Spleen (tissue), 11 donors: ENCODE data around the gene SLC17A4. TPM values are rescaled to one million over a fixed set of nuclear protein-coding genes. Genes with fewer than 3 reads are reported as not detected.

Experiments
- DNase-seq: peaks from one replicate; pipeline ENCODE4 v3.0.0-alpha.2; 2020
- H3K27ac ChIP-seq, 8 donors: fragments of 200-600 bp; sonication (generic) in 7 of 8; 1 replicate in 4 of 8; 2 replicates in 4 of 8; pipeline versions ENCODE4 v1.5.0 to v1.8.0; 2016 to 2021; ENCODE audit warnings: inconsistent platforms in 4 of 8, mild to moderate bottlenecking in 4 of 8, moderate library complexity in 1 of 8
- H3K27me3 ChIP-seq, 7 donors: fragments of 200-600 bp; sonication (generic) in 6 of 7; replicated peaks in 1 of 7; 1 replicate in 4 of 7; 2 replicates in 3 of 7; pipeline versions ENCODE4 v1.5.0 to v1.8.0; 2016 to 2021; ENCODE audit warnings: inconsistent platforms in 3 of 7, mild to moderate bottlenecking in 1 of 7
- H3K36me3 ChIP-seq, 6 donors: fragments of 200-600 bp; sonication (generic) in 5 of 6; 1 replicate in 4 of 6; 2 replicates in 2 of 6; pipeline versions ENCODE4 v1.5.0 to v1.8.0; 2016 to 2021; ENCODE audit warnings: inconsistent platforms in 2 of 6
- H3K4me1 ChIP-seq, 6 donors: fragments of 200-600 bp; sonication (generic) in 5 of 6; 1 replicate in 3 of 6; 2 replicates in 3 of 6; pipeline versions ENCODE4 v1.5.0 to v1.8.0; 2016 to 2021; ENCODE audit warnings: inconsistent platforms in 3 of 6
- H3K4me3 ChIP-seq, 8 donors: fragments of 200-600 bp; sonication (generic) in 7 of 8; 1 replicate in 4 of 8; 2 replicates in 4 of 8; pipeline versions ENCODE4 v1.5.0 to v1.8.0; 2016 to 2021; ENCODE audit warnings: inconsistent platforms in 4 of 8, mild to moderate bottlenecking in 4 of 8, moderate library complexity in 2 of 8
- H3K9me3 ChIP-seq, 8 donors: fragments of 200-600 bp; sonication (generic) in 7 of 8; 1 replicate in 4 of 8; 2 replicates in 4 of 8; pipeline versions ENCODE4 v1.5.0 to v1.8.0; 2016 to 2021; ENCODE audit warnings: inconsistent platforms in 4 of 8
- POLR2A ChIP-seq, 3 donors: fragments of 450-650 bp; IDR thresholded peaks; one replicate each; pipeline ENCODE4 v1.5.1; 2017; ENCODE audit warnings: antibody characterized with exemption in 3 of 3, mild to moderate bottlenecking in 1 of 3
- POLR2AphosphoS5 ChIP-seq, 3 donors: sonication (generic); formaldehyde crosslinking; IDR thresholded peaks; one replicate each; pipeline ENCODE4 v1.5.1; 2017; ENCODE audit warnings: antibody characterized with exemption in 3 of 3
- WGBS, 5 donors: extraction: QIAGEN DNeasy Blood & Tissue Kit in 3 of 5; methylation state at CpG; one replicate each; pipeline versions ENCODE4 v1.1.5 to v1.1.7; 2013 to 2018; 5-methylcytosine and 5-hydroxymethylcytosine counted together
- intact Hi-C: fragments of 100-400 bp; cut with DNase I; formaldehyde crosslinking; loops from one replicate; pipeline ENCODE4 v1.15.0; 2023; ENCODE audit warnings: low total_unique reads
- polyA plus RNA-seq, 3 donors: library from polyadenylated mRNA; stranded (reverse); fragments of 200-250 nt; gene quantifications; one replicate each; pipeline ENCODE4 v1.2.1, GENCODE V29; 2013
- total RNA-seq, 7 donors: library from RNA; depleted of rRNA in 3 of 7; stranded (reverse); fragments of >200 nt in 3 of 7; fragmentation: NEBNext Ultra II Directional in 4 of 7; extraction: Animal tissue kit (Norgen Biotek cat#: 25700) in 4 of 7; gene quantifications; one replicate each; pipeline versions ENCODE4 v1.1.0 to v1.2.1, GENCODE V29; 2016 to 2021
- TF ChIP-seq, protein P1 (sequence below), 11 experiments: fragments of 200-600 bp in 7 of 11; fragments of 450-650 bp in 4 of 11; sonication (generic) in 4 of 11; IDR thresholded peaks in 8 of 11; conservative IDR thresholded peaks in 3 of 11; 1 replicate in 7 of 11; 2 replicates in 4 of 11; pipeline versions ENCODE4 v1.4.0 to v1.8.0; 2016 to 2021; ENCODE audit warnings: antibody characterized with exemption in 11 of 11, inconsistent platforms in 4 of 11, mild to moderate bottlenecking in 1 of 11
- donor health status: healthy with polysubstance abuse.
- donor health status: DM: no; HTN: no; CAD: no; lungs with moderate emphysema.
- donor health status: DM: no; HTN: no; CAD: no.
- donor health status: Bipolar disorder and iron deficiency.
- donor health status: healthy.
- donor health status: DM: no; HTN: no; CAD: no.
- donor health status: DM: yes; HTN: yes; CAD: no.

SLC17A4 gene
- total and polyA plus RNA-seq, 10 donors: not detected

DNA sequence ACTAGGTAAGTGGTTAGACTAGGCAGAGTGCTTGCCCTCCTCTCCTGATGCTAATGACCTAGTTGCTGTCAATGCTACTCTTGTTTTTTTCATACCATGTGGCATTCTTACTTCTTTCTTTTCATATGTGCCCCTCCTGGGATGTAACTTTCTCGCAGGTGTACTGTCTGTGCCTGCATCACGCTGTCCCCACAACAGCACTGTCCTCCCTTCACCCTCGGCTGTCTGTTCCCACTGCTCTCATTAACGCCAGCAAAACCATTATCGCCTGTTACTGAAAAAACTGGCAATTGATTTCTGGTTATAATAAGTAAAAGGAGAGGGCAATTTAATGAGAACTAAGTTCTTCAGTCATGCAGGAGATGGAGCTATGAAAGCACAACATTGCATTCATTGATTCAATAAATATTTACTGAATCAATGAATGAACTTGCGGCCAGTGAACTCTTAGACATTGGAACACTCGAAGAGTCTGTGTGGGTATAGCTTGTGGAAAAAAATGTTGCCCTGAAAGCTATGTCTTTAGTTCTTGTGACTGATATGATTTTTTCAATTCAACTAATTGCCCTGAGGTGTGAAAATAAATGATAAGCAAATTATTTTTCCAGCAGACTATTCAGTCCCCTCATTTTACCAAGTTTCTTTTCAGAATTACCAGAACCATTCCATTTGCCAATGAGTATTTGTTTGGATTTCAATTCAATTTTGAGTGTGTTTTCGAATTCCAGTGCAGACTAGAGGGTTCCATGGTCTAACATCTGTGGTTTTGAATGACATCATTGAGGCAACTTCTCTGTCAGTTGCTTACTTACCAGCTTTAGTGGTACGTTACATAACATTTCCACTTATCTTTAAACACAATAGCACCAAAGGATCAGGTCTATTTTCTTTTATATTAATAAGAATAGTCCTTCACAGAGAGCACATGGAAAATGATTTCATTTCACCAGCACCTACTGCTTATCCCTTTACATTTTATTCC lies 2.1 kb downstream of the SLC17A4 start:
- Histone ChIP-seq H3K27ac (no peak overlapping the region), H3K36me3 (no peaks in the 10 kb centered on the region), H3K4me1 (no peaks in the 10 kb centered on the region), H3K4me3 (no peak overlapping the region), H3K27me3 (no peaks in the 10 kb centered on the region), H3K9me3 (no peaks in the 10 kb centered on the region)
- TF ChIP-seq POLR2AphosphoS5 (IDR thresholded peaks at IDR 0.05): no peak
- TF ChIP-seq, protein P1, sequence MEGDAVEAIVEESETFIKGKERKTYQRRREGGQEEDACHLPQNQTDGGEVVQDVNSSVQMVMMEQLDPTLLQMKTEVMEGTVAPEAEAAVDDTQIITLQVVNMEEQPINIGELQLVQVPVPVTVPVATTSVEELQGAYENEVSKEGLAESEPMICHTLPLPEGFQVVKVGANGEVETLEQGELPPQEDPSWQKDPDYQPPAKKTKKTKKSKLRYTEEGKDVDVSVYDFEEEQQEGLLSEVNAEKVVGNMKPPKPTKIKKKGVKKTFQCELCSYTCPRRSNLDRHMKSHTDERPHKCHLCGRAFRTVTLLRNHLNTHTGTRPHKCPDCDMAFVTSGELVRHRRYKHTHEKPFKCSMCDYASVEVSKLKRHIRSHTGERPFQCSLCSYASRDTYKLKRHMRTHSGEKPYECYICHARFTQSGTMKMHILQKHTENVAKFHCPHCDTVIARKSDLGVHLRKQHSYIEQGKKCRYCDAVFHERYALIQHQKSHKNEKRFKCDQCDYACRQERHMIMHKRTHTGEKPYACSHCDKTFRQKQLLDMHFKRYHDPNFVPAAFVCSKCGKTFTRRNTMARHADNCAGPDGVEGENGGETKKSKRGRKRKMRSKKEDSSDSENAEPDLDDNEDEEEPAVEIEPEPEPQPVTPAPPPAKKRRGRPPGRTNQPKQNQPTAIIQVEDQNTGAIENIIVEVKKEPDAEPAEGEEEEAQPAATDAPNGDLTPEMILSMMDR (IDR thresholded peaks at IDR 0.05 in 8 of 11, conservative IDR thresholded peaks at IDR 0.05 in 3 of 11): no peak
- no peak for TF ChIP-seq POLR2A (IDR thresholded peaks at IDR 0.05)
- no peak for DNase-seq
- intact Hi-C loops: no loop called here
- WGBS, 5 donors: 82 to 89% (median 84%) methylated on average over 9 of the region's 9 CpGs

DNA sequence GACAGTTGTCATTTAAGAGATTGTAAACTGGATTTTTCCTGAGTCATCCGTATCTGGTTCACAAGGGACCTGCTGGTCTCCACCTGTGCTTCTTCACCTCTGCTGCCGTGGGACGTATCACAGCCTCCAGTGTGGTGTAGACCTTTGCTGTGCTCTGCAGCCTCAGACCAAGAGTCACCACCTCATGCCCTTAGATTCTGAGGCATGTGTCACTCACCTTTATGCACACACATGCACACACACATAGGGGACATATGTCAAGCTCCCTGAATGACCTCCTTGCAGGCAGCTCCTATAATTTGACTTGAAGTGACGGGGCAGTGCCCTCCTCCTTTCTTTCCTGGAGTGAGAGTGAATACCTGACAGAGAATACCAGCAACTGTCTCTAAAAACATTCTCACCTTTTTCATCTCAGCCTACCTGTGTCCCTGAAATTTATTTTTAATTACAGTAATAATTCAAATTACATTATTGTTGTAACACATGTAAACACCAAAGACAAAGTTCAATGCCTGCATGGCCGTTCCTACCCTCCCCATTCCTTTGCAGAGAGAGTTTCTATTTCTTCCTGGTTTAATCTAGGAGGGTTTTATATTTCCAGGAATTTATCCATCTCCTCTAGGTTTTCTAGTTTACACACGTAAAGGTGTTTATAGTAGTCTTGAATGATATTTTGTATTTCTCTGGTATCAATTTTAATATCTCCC lies 3.5 kb downstream of the SLC17A4 start:
- TF ChIP-seq POLR2A (IDR thresholded peaks at IDR 0.05) (no peak), POLR2AphosphoS5 (IDR thresholded peaks at IDR 0.05) (no peak)
- TF ChIP-seq, protein P1 (IDR thresholded peaks at IDR 0.05 in 8 of 11, conservative IDR thresholded peaks at IDR 0.05 in 3 of 11): no peak
- Histone ChIP-seq H3K9me3 (no peaks in the 10 kb centered on the region), H3K4me1 (no peaks in the 10 kb centered on the region), H3K4me3 (no peak overlapping the region), H3K36me3 (no peaks in the 10 kb centered on the region), H3K27ac (no peak overlapping the region), H3K27me3 (no peaks in the 10 kb centered on the region)
- 74 to 88% (median 83%) methylated on average over 6 of the region's 6 CpGs for WGBS, 5 donors
- intact Hi-C loops: no loop called here
- DNase-seq: no peak

DNA sequence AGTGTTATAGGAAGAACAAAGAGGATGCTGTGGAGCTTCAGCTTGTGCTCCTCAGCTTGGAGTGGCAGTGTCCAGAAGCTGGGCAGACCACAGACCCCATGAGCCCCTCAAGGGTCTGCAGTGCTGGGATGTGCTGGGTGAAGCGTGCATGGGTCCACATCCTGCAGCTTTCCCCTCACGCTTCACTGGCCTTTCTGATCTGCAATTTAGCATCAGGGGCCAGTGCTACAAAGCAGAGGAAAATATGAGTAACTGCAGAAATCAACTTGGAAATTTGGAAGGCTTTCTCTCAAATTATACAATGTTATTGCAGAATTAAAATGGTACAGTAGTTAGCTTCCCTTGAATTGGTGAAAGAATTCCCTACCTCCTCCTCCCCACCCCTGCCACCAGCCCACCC lies 10.1 kb downstream of the SLC17A4 start:
- intact Hi-C loops: no loop called here
- Histone ChIP-seq H3K4me3 (no peak overlapping the region), H3K4me1 (no peaks in the 10 kb centered on the region), H3K9me3 (no peaks in the 10 kb centered on the region), H3K27ac (no peak overlapping the region), H3K36me3 (no peaks in the 10 kb centered on the region), H3K27me3 (peaks cover 0 to 5% (median 0%) of the 10 kb centered on the region in 7 donors)
- TF ChIP-seq POLR2AphosphoS5 (IDR thresholded peaks at IDR 0.05) (no peak), POLR2A (IDR thresholded peaks at IDR 0.05) (no peak)
- TF ChIP-seq, protein P1 (IDR thresholded peaks at IDR 0.05 in 8 of 11, conservative IDR thresholded peaks at IDR 0.05 in 3 of 11): no peak
- 75 to 93% (median 91%) methylated on average over 2 of the region's 2 CpGs for WGBS, 5 donors
- no peak for DNase-seq

DNA sequence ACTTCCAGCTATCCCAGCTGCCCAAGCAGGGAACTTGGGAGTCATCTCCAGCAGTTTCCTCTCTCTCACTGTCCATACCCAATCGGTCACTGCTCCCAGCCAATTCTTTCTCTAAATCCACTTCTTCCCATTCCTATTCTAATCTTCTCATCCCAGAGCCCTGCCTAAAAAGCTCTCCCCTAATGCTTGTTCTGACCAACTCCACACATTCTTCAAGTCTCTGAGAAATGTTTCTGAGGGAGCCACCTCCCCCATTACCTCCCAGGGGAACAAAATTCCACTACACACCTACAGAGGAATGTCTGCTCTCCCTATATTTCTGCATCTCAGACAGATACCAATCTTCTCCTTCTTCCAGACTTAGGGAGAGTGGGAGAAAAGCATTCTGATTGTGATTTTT lies 14.0 kb downstream of the SLC17A4 start:
- no peaks in the 10 kb centered on the region for H3K4me1 ChIP-seq
- no peak for DNase-seq
- no peak overlapping the region for H3K4me3 ChIP-seq
- TF ChIP-seq POLR2A (IDR thresholded peaks at IDR 0.05): no peak
- no peak for TF ChIP-seq POLR2AphosphoS5 (IDR thresholded peaks at IDR 0.05)
- TF ChIP-seq, protein P1 (IDR thresholded peaks at IDR 0.05 in 8 of 11, conservative IDR thresholded peaks at IDR 0.05 in 3 of 11): no peak
- H3K27ac ChIP-seq: no peak overlapping the region
- 76 to 93% (median 83%) methylated on average over 1 of the region's 1 CpG for WGBS, 5 donors
- no peaks in the 10 kb centered on the region for H3K9me3 ChIP-seq
- no peaks in the 10 kb centered on the region for H3K36me3 ChIP-seq
- intact Hi-C loops: no loop called here
- H3K27me3 ChIP-seq: peaks cover 0 to 3% (median 0%) of the 10 kb centered on the region in 7 donors
